Suprapubic skin (tissue), 4 donors: ENCODE measurements around the gene SRPRB. TPM values are rescaled to one million over a fixed set of nuclear protein-coding genes. Genes with fewer than 3 reads are reported as not detected.

Experiments used
- DNase-seq, 2 donors: peaks; one replicate each; pipeline ENCODE4 v3.0.0-alpha.2; 2019; ENCODE audit warnings: low spot score in 2 of 2
- H3K27ac ChIP-seq: fragments of 200-600 bp; sonication (generic); one replicate; pipeline ENCODE4 v1.5.1; 2019
- H3K27me3 ChIP-seq: fragments of 200-600 bp; sonication (generic); one replicate; pipeline ENCODE4 v1.5.1; 2019
- H3K36me3 ChIP-seq: fragments of 200-600 bp; sonication (generic); one replicate; pipeline ENCODE4 v1.5.1; 2019
- H3K4me1 ChIP-seq: fragments of 200-600 bp; sonication (generic); one replicate; pipeline ENCODE4 v1.5.1; 2019
- H3K4me3 ChIP-seq: fragments of 200-600 bp; sonication (generic); one replicate; pipeline ENCODE4 v1.5.1; 2019; ENCODE audit warnings: mild to moderate bottlenecking
- H3K9me3 ChIP-seq: fragments of 200-600 bp; sonication (generic); one replicate; pipeline ENCODE4 v1.5.1; 2019
- CTCF ChIP-seq, 2 donors: fragments of 200-600 bp in 1 of 2; fragments of 450-650 bp in 1 of 2; sonication (generic) in 1 of 2; IDR thresholded peaks; one replicate each; pipeline ENCODE4 v1.5.1; 2016 to 2019; ENCODE audit warnings: antibody characterized with exemption in 2 of 2, mild to moderate bottlenecking in 1 of 2, moderate library complexity in 1 of 2
- EP300 ChIP-seq: sonication (generic); formaldehyde crosslinking; IDR thresholded peaks from one replicate; pipeline ENCODE4 v1.6.1; 2017; ENCODE audit warnings: antibody characterized with exemption
- POLR2A ChIP-seq, 2 donors: fragments of 450-650 bp; IDR thresholded peaks; one replicate each; pipeline ENCODE4 v1.6.1; 2017; ENCODE audit warnings: antibody characterized with exemption in 2 of 2, mild to moderate bottlenecking in 2 of 2, moderate library complexity in 2 of 2
- POLR2AphosphoS5 ChIP-seq, 3 donors: sonication (generic); formaldehyde crosslinking; IDR thresholded peaks; one replicate each; pipeline ENCODE4 v1.6.1; 2017; ENCODE audit warnings: antibody characterized with exemption in 3 of 3
- WGBS: methylation state at CpG from one replicate; pipeline ENCODE4 v1.1.5; 2018; 5-methylcytosine and 5-hydroxymethylcytosine counted together
- total RNA-seq, 4 donors: library from RNA; depleted of rRNA; stranded (reverse); fragments of >200 nt; gene quantifications; one replicate each; pipeline ENCODE4 v1.1.0, GENCODE V29; 2016

The SRPRB gene
- total RNA-seq, 4 donors from 2014 or later = 21.1 to 36.5 (median 23.8) TPM

GRCh38 chr3:133758964-133759739 is 46.5 kb upstream of the SRPRB start:
- Histone ChIP-seq H3K36me3 (no peaks in the 10 kb centered on the region), H3K9me3 (no peaks in the 10 kb centered on the region), H3K27ac (no peak overlapping the region), H3K27me3 (no peaks in the 10 kb centered on the region), H3K4me3 (no peak overlapping the region), H3K4me1 (peaks cover 30% of the 10 kb centered on the region)
- DNase-seq = no peak
- WGBS = 88% methylated on average over 9 of the region's 9 CpGs
- no peak for TF ChIP-seq CTCF (IDR thresholded peaks at IDR 0.05)
- TF ChIP-seq EP300 = no peak
- no peak for TF ChIP-seq POLR2AphosphoS5 (IDR thresholded peaks at IDR 0.05)
- no peak for TF ChIP-seq POLR2A (IDR thresholded peaks at IDR 0.05)

GRCh38 chr3:133759740-133760305 is 45.8 kb upstream of the SRPRB start:
- no peak for DNase-seq
- Histone ChIP-seq H3K4me1 (peaks cover 32% of the 10 kb centered on the region), H3K9me3 (no peaks in the 10 kb centered on the region), H3K27ac (no peak overlapping the region), H3K4me3 (no peak overlapping the region), H3K36me3 (no peaks in the 10 kb centered on the region), H3K27me3 (no peaks in the 10 kb centered on the region)
- TF ChIP-seq POLR2A (IDR thresholded peaks at IDR 0.05) = no peak
- no peak for TF ChIP-seq CTCF (IDR thresholded peaks at IDR 0.05)
- no peak for TF ChIP-seq EP300
- no peak for TF ChIP-seq POLR2AphosphoS5 (IDR thresholded peaks at IDR 0.05)
- 72% methylated on average over 2 of the region's 2 CpGs for WGBS

- H3K27ac ChIP-seq = no peak overlapping the region
- H3K4me3 ChIP-seq = no peak overlapping the region
- no peak for TF ChIP-seq POLR2AphosphoS5 (IDR thresholded peaks at IDR 0.05)
- no peak for TF ChIP-seq POLR2A (IDR thresholded peaks at IDR 0.05)
- no peak for TF ChIP-seq EP300
- no peak for TF ChIP-seq CTCF (IDR thresholded peaks at IDR 0.05)
- no peaks in the 10 kb centered on the region for H3K9me3 ChIP-seq
- WGBS = 89% methylated on average over 2 of the region's 2 CpGs
- H3K36me3 ChIP-seq = no peaks in the 10 kb centered on the region
- no peak for DNase-seq
- no peaks in the 10 kb centered on the region for H3K27me3 ChIP-seq
- peaks cover 28% of the 10 kb centered on the region for H3K4me1 ChIP-seq
Observed at GRCh38 chr3:133760916-133761315, 44.7 kb upstream of the SRPRB start.

GRCh38 chr3:133761605-133762484 is 43.8 kb upstream of the SRPRB start:
- TF ChIP-seq POLR2A (IDR thresholded peaks at IDR 0.05) (no peak), POLR2AphosphoS5 (IDR thresholded peaks at IDR 0.05) (no peak), CTCF (IDR thresholded peaks at IDR 0.05) (no peak), EP300 (no peak)
- no peaks in the 10 kb centered on the region for H3K9me3 ChIP-seq
- H3K27me3 ChIP-seq = no peaks in the 10 kb centered on the region
- H3K4me3 ChIP-seq = no peak overlapping the region
- H3K4me1 ChIP-seq = peaks cover 18% of the 10 kb centered on the region
- no peaks in the 10 kb centered on the region for H3K36me3 ChIP-seq
- 79% methylated on average over 6 of the region's 6 CpGs for WGBS
- no peak for DNase-seq
- no peak overlapping the region for H3K27ac ChIP-seq

- no peak for TF ChIP-seq POLR2AphosphoS5 (IDR thresholded peaks at IDR 0.05)
- WGBS = 79% methylated on average over 3 of the region's 3 CpGs
- Histone ChIP-seq H3K27me3 (no peaks in the 10 kb centered on the region), H3K4me3 (no peak overlapping the region), H3K9me3 (no peaks in the 10 kb centered on the region), H3K36me3 (no peaks in the 10 kb centered on the region), H3K4me1 (peaks cover 13% of the 10 kb centered on the region), H3K27ac (no peak overlapping the region)
- DNase-seq = no peak
Observed at GRCh38 chr3:133762539-133762938, 43.1 kb upstream of the SRPRB start.
